ENCODE results near the gene NCOR1. TPM values are rescaled to one million over a fixed set of nuclear protein-coding genes. Genes with fewer than 3 reads are reported as not detected.

NCOR1 gene
- total and polyA plus RNA-seq, 2 of the 13 experiments (the other 11 are each of a cell fraction or from before 2014, with no cell fraction given) = 57.0 to 71.7 TPM

DNA sequence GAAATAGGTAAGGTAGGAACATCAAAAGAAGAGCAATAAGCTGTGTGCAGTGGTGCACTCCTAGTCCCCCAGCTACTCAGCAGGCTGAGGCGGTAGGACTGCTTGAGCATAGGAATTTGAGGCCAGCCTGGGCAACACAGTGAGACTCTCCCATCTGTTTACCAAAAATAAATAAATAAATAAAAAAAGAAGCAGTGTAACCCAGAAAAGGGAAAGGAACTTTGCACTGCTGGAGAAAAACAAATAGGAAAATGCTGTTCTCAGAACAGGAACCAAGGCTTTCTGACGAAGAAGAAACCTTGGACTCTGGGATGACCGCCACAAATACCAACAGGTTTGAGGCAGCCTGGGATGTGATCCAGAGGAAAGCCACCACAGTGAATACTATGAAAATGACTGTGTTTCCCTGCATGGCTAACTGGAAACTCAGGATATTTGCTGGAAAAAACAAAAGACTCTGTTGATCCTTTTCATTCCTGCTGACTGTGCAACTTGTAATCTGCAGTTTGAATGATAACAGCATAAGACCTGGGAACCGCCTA is 174.6 kb downstream of the NCOR1 start (continued):
- no peak for TF ChIP-seq YEATS4 (CRISPR knock-in tag; IDR thresholded peaks at IDR 0.05; ENCODE audit: borderline replicate concordance)
- peak; percentile 65 for TF ChIP-seq IRF2 (CRISPR knock-in tag; IDR thresholded peaks at IDR 0.05)
- TF ChIP-seq, protein P1, sequence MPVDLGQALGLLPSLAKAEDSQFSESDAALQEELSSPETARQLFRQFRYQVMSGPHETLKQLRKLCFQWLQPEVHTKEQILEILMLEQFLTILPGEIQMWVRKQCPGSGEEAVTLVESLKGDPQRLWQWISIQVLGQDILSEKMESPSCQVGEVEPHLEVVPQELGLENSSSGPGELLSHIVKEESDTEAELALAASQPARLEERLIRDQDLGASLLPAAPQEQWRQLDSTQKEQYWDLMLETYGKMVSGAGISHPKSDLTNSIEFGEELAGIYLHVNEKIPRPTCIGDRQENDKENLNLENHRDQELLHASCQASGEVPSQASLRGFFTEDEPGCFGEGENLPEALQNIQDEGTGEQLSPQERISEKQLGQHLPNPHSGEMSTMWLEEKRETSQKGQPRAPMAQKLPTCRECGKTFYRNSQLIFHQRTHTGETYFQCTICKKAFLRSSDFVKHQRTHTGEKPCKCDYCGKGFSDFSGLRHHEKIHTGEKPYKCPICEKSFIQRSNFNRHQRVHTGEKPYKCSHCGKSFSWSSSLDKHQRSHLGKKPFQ (CRISPR knock-in tag; IDR thresholded peaks at IDR 0.05; ENCODE audit: insufficient replicate concordance) = peak; percentile 60
- TF ChIP-seq GABPA (IDR thresholded peaks at IDR 0.05; ENCODE audit: low read depth, low read length) = no peak
- TF ChIP-seq GABPA (CRISPR knock-in tag; IDR thresholded peaks at IDR 0.05; ENCODE audit: low read depth) = peak; percentile 35
- TF ChIP-seq, protein P2, sequence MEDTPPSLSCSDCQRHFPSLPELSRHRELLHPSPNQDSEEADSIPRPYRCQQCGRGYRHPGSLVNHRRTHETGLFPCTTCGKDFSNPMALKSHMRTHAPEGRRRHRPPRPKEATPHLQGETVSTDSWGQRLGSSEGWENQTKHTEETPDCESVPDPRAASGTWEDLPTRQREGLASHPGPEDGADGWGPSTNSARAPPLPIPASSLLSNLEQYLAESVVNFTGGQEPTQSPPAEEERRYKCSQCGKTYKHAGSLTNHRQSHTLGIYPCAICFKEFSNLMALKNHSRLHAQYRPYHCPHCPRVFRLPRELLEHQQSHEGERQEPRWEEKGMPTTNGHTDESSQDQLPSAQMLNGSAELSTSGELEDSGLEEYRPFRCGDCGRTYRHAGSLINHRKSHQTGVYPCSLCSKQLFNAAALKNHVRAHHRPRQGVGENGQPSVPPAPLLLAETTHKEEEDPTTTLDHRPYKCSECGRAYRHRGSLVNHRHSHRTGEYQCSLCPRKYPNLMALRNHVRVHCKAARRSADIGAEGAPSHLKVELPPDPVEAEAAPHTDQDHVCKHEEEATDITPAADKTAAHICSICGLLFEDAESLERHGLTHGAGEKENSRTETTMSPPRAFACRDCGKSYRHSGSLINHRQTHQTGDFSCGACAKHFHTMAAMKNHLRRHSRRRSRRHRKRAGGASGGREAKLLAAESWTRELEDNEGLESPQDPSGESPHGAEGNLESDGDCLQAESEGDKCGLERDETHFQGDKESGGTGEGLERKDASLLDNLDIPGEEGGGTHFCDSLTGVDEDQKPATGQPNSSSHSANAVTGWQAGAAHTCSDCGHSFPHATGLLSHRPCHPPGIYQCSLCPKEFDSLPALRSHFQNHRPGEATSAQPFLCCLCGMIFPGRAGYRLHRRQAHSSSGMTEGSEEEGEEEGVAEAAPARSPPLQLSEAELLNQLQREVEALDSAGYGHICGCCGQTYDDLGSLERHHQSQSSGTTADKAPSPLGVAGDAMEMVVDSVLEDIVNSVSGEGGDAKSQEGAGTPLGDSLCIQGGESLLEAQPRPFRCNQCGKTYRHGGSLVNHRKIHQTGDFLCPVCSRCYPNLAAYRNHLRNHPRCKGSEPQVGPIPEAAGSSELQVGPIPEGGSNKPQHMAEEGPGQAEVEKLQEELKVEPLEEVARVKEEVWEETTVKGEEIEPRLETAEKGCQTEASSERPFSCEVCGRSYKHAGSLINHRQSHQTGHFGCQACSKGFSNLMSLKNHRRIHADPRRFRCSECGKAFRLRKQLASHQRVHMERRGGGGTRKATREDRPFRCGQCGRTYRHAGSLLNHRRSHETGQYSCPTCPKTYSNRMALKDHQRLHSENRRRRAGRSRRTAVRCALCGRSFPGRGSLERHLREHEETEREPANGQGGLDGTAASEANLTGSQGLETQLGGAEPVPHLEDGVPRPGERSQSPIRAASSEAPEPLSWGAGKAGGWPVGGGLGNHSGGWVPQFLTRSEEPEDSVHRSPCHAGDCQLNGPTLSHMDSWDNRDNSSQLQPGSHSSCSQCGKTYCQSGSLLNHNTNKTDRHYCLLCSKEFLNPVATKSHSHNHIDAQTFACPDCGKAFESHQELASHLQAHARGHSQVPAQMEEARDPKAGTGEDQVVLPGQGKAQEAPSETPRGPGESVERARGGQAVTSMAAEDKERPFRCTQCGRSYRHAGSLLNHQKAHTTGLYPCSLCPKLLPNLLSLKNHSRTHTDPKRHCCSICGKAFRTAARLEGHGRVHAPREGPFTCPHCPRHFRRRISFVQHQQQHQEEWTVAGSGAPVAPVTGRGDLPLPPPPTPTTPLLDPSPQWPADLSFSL (CRISPR knock-in tag; IDR thresholded peaks at IDR 0.05) = no peak
- no peak for TF ChIP-seq PRMT3 (CRISPR knock-in tag; IDR thresholded peaks at IDR 0.05; ENCODE audit: borderline replicate concordance, low read depth)
- TF ChIP-seq KDM6A (CRISPR knock-in tag; IDR thresholded peaks at IDR 0.05; ENCODE audit: low read depth) = peak; percentile 85
- no peak for TF ChIP-seq ATF7 (IDR thresholded peaks at IDR 0.05)
- TF ChIP-seq ATF7 (CRISPR knock-in tag; IDR thresholded peaks at IDR 0.05) = no peak
- peak; percentile 42; the same call in 1 of the 2 replicates for TF ChIP-seq FOXK2 (IDR thresholded peaks at IDR 0.05)
- TF ChIP-seq, protein P3, sequence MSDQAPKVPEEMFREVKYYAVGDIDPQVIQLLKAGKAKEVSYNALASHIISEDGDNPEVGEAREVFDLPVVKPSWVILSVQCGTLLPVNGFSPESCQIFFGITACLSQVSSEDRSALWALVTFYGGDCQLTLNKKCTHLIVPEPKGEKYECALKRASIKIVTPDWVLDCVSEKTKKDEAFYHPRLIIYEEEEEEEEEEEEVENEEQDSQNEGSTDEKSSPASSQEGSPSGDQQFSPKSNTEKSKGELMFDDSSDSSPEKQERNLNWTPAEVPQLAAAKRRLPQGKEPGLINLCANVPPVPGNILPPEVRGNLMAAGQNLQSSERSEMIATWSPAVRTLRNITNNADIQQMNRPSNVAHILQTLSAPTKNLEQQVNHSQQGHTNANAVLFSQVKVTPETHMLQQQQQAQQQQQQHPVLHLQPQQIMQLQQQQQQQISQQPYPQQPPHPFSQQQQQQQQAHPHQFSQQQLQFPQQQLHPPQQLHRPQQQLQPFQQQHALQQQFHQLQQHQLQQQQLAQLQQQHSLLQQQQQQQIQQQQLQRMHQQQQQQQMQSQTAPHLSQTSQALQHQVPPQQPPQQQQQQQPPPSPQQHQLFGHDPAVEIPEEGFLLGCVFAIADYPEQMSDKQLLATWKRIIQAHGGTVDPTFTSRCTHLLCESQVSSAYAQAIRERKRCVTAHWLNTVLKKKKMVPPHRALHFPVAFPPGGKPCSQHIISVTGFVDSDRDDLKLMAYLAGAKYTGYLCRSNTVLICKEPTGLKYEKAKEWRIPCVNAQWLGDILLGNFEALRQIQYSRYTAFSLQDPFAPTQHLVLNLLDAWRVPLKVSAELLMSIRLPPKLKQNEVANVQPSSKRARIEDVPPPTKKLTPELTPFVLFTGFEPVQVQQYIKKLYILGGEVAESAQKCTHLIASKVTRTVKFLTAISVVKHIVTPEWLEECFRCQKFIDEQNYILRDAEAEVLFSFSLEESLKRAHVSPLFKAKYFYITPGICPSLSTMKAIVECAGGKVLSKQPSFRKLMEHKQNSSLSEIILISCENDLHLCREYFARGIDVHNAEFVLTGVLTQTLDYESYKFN (CRISPR knock-in tag; conservative IDR thresholded peaks at IDR 0.05) = peak; percentile 96
- TF ChIP-seq, protein P4, sequence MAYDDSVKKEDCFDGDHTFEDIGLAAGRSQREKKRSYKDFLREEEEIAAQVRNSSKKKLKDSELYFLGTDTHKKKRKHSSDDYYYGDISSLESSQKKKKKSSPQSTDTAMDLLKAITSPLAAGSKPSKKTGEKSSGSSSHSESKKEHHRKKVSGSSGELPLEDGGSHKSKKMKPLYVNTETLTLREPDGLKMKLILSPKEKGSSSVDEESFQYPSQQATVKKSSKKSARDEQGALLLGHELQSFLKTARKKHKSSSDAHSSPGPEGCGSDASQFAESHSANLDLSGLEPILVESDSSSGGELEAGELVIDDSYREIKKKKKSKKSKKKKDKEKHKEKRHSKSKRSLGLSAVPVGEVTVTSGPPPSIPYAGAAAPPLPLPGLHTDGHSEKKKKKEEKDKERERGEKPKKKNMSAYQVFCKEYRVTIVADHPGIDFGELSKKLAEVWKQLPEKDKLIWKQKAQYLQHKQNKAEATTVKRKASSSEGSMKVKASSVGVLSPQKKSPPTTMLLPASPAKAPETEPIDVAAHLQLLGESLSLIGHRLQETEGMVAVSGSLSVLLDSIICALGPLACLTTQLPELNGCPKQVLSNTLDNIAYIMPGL (CRISPR knock-in tag; IDR thresholded peaks at IDR 0.05; ENCODE audit: borderline replicate concordance in 1 of 2, low read depth in 1 of 2) = peak in 1 of 2 experiments; percentile 43; a peak in 1 of 4 replicates
- TF ChIP-seq NFE2L1 (CRISPR knock-in tag; IDR thresholded peaks at IDR 0.05; ENCODE audit: borderline replicate concordance) = no peak
- 0 out of 4 replicates have a peak, but pooled peaks of 1 of the 2 experiments have one; percentile 42 for TF ChIP-seq KLF16 (CRISPR knock-in tag; IDR thresholded peaks at IDR 0.05)
